HCT116 (cell line): ENCODE results near the gene CCDC106. TPM values are rescaled to one million over a fixed set of nuclear protein-coding genes. Genes with fewer than 3 reads are reported as not detected.

Source experiments
- ATAC-seq: fragments of 200-7000 bp; cut with Tn5 transposase; 2 replicates; pipeline ENCODE4 v1.9.1; 2020; ENCODE audit warnings: mild to moderate bottlenecking, moderate library complexity
- BruUV-seq: library from RNA; stranded (reverse); fragments of 400-500 nt; replicated peaks from 2 replicates; lab custom pipeline; 2021; lab: Mats Ljungman, UMichigan
- CTCF ChIA-PET: fragments of 300-600 bp; sonication (Branson Sonifier 250); formaldehyde crosslinking; loops from one replicate; lab custom pipeline; 2021; ENCODE audit warnings: antibody characterized with exemption; lab: Charles Lee
- POLR2A ChIA-PET: fragments of 300-600, 350-600 bp; sonication (Branson Sonifier 250); formaldehyde crosslinking; loops from one replicate; lab custom pipeline; 2021; ENCODE audit warnings: antibody characterized with exemption; lab: Charles Lee
- RAD21 ChIA-PET, 2 experiments: fragments of 300-600 bp; sonication (Branson Sonifier 250); formaldehyde crosslinking; loops; one replicate each; lab custom pipeline; 2023; ENCODE audit warnings: low total read pairs in 2 of 2; ENCODE audit not compliant: uncharacterized antibody in 2 of 2, unreplicated experiment in 2 of 2, low non-redundant PET in 1 of 2; lab: Charles Lee
- DNase-seq: peaks from one replicate; pipeline ENCODE4 v3.0.0-alpha.2; 2010; ENCODE audit warnings: low read depth, low spot score
- H2AFZ ChIP-seq: fragments of 200-600 bp; shearing (Covaris generic), sonication (generic); 2 replicates; pipeline ENCODE4 v1.6.1; 2017; ENCODE audit warnings: low read depth, mixed run types, mixed read lengths, antibody characterized with exemption, low read length; ENCODE audit not compliant: poor library complexity, severe bottlenecking
- H3K27ac ChIP-seq: 2 replicates; pipeline ENCODE4 v1.5.1; 2012; ENCODE audit warnings: low read depth, low read length
- H3K27me3 ChIP-seq: fragments of 200-600 bp; sonication (generic); 2 replicates; pipeline ENCODE4 v1.6.1; 2016; ENCODE audit warnings: mixed run types, low read length, mixed read lengths; ENCODE audit not compliant: insufficient read depth
- H3K36me3 ChIP-seq, 2 experiments: fragments of 200-500 bp in 1 of 2; fragments of 200-600 bp in 1 of 2; sonication (Bioruptor generic) in 1 of 2; sonication (generic) in 1 of 2; 2 replicates each; pipeline versions ENCODE4 v1.5.1 to v1.6.1; 2014 to 2016; ENCODE audit warnings: low read length in 2 of 2, inconsistent platforms in 1 of 2, mixed read lengths in 1 of 2, mixed run types in 1 of 2; ENCODE audit not compliant: insufficient read depth in 2 of 2, control insufficient read depth in 1 of 2
- H3K4me1 ChIP-seq, 2 experiments: fragments of 200-600 bp in 1 of 2; sonication (generic) in 1 of 2; 2 replicates each; pipeline versions ENCODE4 v1.5.1 to v1.6.1; 2012 to 2017; ENCODE audit warnings: low read length in 2 of 2, inconsistent platforms in 1 of 2, mild to moderate bottlenecking in 1 of 2, mixed read lengths in 1 of 2, mixed run types in 1 of 2, moderate library complexity in 1 of 2; ENCODE audit not compliant: insufficient read depth in 2 of 2, control insufficient read depth in 1 of 2
- H3K4me2 ChIP-seq: fragments of 200-600 bp; sonication (generic); 2 replicates; pipeline ENCODE4 v1.6.1; 2017; ENCODE audit warnings: mixed run types, low read length, mixed read lengths
- H3K4me3 ChIP-seq, 2 experiments: fragments of 200-600 bp in 1 of 2; sonication (generic) in 1 of 2; replicated peaks in 1 of 2; 2 replicates each; pipeline ENCODE4 v1.5.1; 2011 to 2016; ENCODE audit warnings: low read length in 2 of 2, control low read depth in 1 of 2, low read depth in 1 of 2, mild to moderate bottlenecking in 1 of 2, mixed read lengths in 1 of 2, mixed run types in 1 of 2
- H3K79me2 ChIP-seq: fragments of 200-600 bp; sonication (generic); 2 replicates; pipeline ENCODE4 v1.6.1; 2017; ENCODE audit warnings: mild to moderate bottlenecking, mixed run types, low read length, moderate library complexity, mixed read lengths; ENCODE audit not compliant: insufficient read depth
- H3K9ac ChIP-seq: fragments of 200-600 bp; sonication (generic); 2 replicates; pipeline ENCODE4 v1.6.1; 2016; ENCODE audit warnings: low read length, mixed read lengths
- H3K9me2 ChIP-seq: fragments of 200-600 bp; sonication (generic), shearing (Covaris generic); 2 replicates; pipeline ENCODE4 v1.6.1; 2017; ENCODE audit warnings: mixed run types, mild to moderate bottlenecking, moderate library complexity; ENCODE audit not compliant: insufficient read depth
- H3K9me3 ChIP-seq, 2 experiments: fragments of 200-500 bp in 1 of 2; fragments of 200-600 bp in 1 of 2; sonication (Bioruptor generic) in 1 of 2; sonication (generic) in 1 of 2; 2 replicates each; pipeline ENCODE4 v1.6.1; 2014 to 2017; ENCODE audit warnings: low read length in 2 of 2, mixed read lengths in 2 of 2, inconsistent platforms in 1 of 2, low read depth in 1 of 2, mild to moderate bottlenecking in 1 of 2, mixed run types in 1 of 2, moderate library complexity in 1 of 2; ENCODE audit not compliant: control insufficient read depth in 1 of 2, insufficient read depth in 1 of 2
- H4K20me1 ChIP-seq: fragments of 200-600 bp; sonication (generic), shearing (Covaris generic); 2 replicates; pipeline ENCODE4 v1.6.1; 2017; ENCODE audit warnings: mixed run types, mild to moderate bottlenecking, moderate library complexity; ENCODE audit not compliant: insufficient read depth
- CTCF ChIP-seq, 3 experiments: fragments of 200-600 bp in 1 of 3; sonication (generic) in 1 of 3; IDR thresholded peaks in 2 of 3; conservative IDR thresholded peaks in 1 of 3; 2 replicates each; pipeline ENCODE4 v1.5.1; 2012 to 2017; ENCODE audit warnings: low read depth in 2 of 3, low read length in 2 of 3, antibody characterized with exemption in 1 of 3, borderline replicate concordance in 1 of 3, control low read depth in 1 of 3, mild to moderate bottlenecking in 1 of 3, mixed read lengths in 1 of 3, mixed run types in 1 of 3, moderate library complexity in 1 of 3; ENCODE audit not compliant: insufficient read depth in 1 of 3
- MAX ChIP-seq: IDR thresholded peaks from 2 replicates; pipeline ENCODE4 v1.6.1; 2012
- RAD21 ChIP-seq: IDR thresholded peaks from 2 replicates; pipeline ENCODE4 v1.6.1; 2012; ENCODE audit warnings: low read depth, mild to moderate bottlenecking
- REST ChIP-seq: IDR thresholded peaks from 2 replicates; pipeline ENCODE4 v1.6.1; 2012; ENCODE audit warnings: low read depth
- ZFX ChIP-seq: fragments of 450-650 bp; IDR thresholded peaks from 2 replicates; pipeline ENCODE4 v1.6.1; 2017
- intact Hi-C: fragments of 100-400 bp; cut with micrococcal nuclease; formaldehyde crosslinking; loops from 2 replicates; pipeline ENCODE4 v1.10.0; 2022
- total RNA-seq: library from RNA; stranded (reverse); gene quantifications from one replicate; pipeline ENCODE4 v1.2.1, GENCODE V29; 2021; ENCODE audit not compliant: unreplicated experiment

Gene CCDC106
- total RNA-seq, 1 experiment from 2014 or later, result 1.0 TPM

DNA sequence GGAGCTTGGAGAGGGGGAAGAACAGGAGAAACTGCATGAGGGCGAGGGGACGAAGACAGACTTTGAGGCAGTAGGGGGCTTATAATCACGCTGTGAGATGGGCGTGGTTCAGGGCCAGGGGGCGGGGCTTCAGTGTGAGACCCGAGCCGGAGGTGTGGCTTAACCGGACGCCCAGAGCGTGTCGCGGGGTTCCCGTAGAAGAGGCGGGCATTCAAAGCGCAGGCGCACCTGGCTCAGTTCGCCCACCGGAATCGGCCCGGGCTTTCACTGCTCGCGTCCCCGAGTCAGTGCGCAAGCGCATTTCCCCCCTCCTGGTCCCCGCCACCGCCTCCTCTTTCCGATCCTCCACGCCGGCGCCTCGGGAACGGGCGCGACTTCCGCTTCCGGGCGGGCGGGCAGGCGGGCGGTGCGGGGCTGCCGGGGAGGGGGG lies 42.8 kb upstream of the CCDC106 start (continued):
- TF ChIP-seq MAX (peak; percentile 69), REST (no peak)

GRCh38 chr19:55605637-55606470 lies 42.2 kb upstream of the CCDC106 start, which contains the start of gene ZNF865:
Gene ZNF865, plus strand, starts transcription at chr19:55605647. Its CDS starts 7,972 bp downstream, at chr19:55613619.
- peaks cover 46% of the 10 kb centered on the region for H3K79me2 ChIP-seq
- RAD21 ChIA-PET, result interaction anchor here in 1 of 2 experiments (1.0 kb wide), 1 partner anchor 88 kb away, joined by 4 read pairs; no protein-coding TSS in a partner anchor
- intact Hi-C loops, result loop anchor here (1.0 kb wide), 1 partner anchor 89 kb away; no protein-coding TSS in a partner anchor
- no peaks in the 10 kb centered on the region for H4K20me1 ChIP-seq
- H3K4me3 ChIP-seq, result peak within 1 kb of the TSS; percentile 89 to 93
- no peaks in the 10 kb centered on the region for H3K9me3 ChIP-seq
- CTCF ChIA-PET, result interaction anchor here (0.8 to 1.9 kb wide), 17 partner anchors 12 to 932 kb away, joined by 3 to 12 read pairs (median 4); partner anchors contain the start of genes U2AF2 and ZNF784
- no peaks in the 10 kb centered on the region for H3K9me2 ChIP-seq
- H3K36me3 ChIP-seq, result peaks cover 5 to 21% of the 10 kb centered on the region in 2 experiments; a peak in 2 of 4 replicates
- DNase-seq, result peak; percentile 69
- no peak within 1 kb of the TSS for H2AFZ ChIP-seq
- H3K27ac ChIP-seq, result peak within 1 kb of the TSS; percentile 98
- H3K4me2 ChIP-seq, result peak within 1 kb of the TSS; percentile 86
- TF ChIP-seq ZFX (peak; percentile 41; the same call in 1 of the 2 replicates), CTCF (IDR thresholded peaks at IDR 0.05 in 2 of 3, conservative IDR thresholded peaks at IDR 0.05 in 1 of 3; ENCODE audit: borderline replicate concordance in 1 of 3, insufficient read depth in 1 of 3, low read depth in 2 of 3, low read length in 2 of 3) (peak in 2 of 3 experiments; percentile 76 to 77; a peak in 5 of 6 replicates), RAD21 (peak; percentile 87), MAX (no peak)
- TF ChIP-seq, all 23 proteins: peak for 3
- ATAC-seq, result peak; percentile 62
- BruUV-seq, result no TSS peak
- Histone ChIP-seq H3K4me1 (peaks cover 26 to 41% of the 10 kb centered on the region in 2 experiments), H3K27me3 (no peaks in the 10 kb centered on the region), H3K9ac (peak within 1 kb of the TSS; percentile 92)
- POLR2A ChIA-PET, result interaction anchor here (0.8 to 1.6 kb wide), 6 partner anchors 14 to 198 kb away, joined by 3 to 10 read pairs (median 4); partner anchors contain the start of genes UBE2S, ZNF628 and ZNF784
